ENCODE results near the gene CYP2W1.
"Not testable (repeated sequence)": the region's sequence is repeated elsewhere in the genome, so short reads cannot be mapped to it uniquely, and the experiment has no call there.

The CYP2W1 gene

GRCh38 chr7:1030444-1031070 is 47.6 kb downstream of the CYP2W1 start:
- H3K4me3 ChIP-seq (replicated peaks; ENCODE audit: low read depth, low read length): no peak overlapping the region
- TF ChIP-seq CTCF (IDR thresholded peaks at IDR 0.05; ENCODE audit: low read length, missing control alignments): no peak

GRCh38 chr7:1031716-1032455 is 48.9 kb downstream of the CYP2W1 start:
- DNase-seq (ENCODE audit: low read depth): no peak
- H3K4me3 ChIP-seq (replicated peaks; ENCODE audit: low read depth, low read length): no peak overlapping the region
- TF ChIP-seq CTCF (IDR thresholded peaks at IDR 0.05; ENCODE audit: low read length, missing control alignments): no peak

More at GRCh38 chr7:1030444-1031070, 47.6 kb downstream of the CYP2W1 start:
- no peak for DNase-seq (ENCODE audit: low read depth)

- no peak for TF ChIP-seq CTCF (IDR thresholded peaks at IDR 0.05; ENCODE audit: low read length, missing control alignments)
- H3K4me3 ChIP-seq (replicated peaks; ENCODE audit: low read depth, low read length): no peak overlapping the region
- no peak for DNase-seq (ENCODE audit: low read depth)
Observed at GRCh38 chr7:1032536-1033181, 49.7 kb downstream of the CYP2W1 start.

GRCh38 chr7:1033546-1034145 is 50.7 kb downstream of the CYP2W1 start:
- DNase-seq (ENCODE audit: low read depth): no peak
- H3K4me3 ChIP-seq (replicated peaks; ENCODE audit: low read depth, low read length): no peak overlapping the region
- no peak for TF ChIP-seq CTCF (IDR thresholded peaks at IDR 0.05; ENCODE audit: low read length, missing control alignments)

GRCh38 chr7:1034769-1035168 is 51.8 kb downstream of the CYP2W1 start:
- H3K4me3 ChIP-seq (replicated peaks; ENCODE audit: low read depth, low read length); DNase-seq (ENCODE audit: low read depth): not testable (repeated sequence)

- not testable (repeated sequence) for H3K4me3 ChIP-seq (replicated peaks; ENCODE audit: low read depth, low read length); DNase-seq (ENCODE audit: low read depth)
Observed at GRCh38 chr7:1036164-1036928, 53.4 kb downstream of the CYP2W1 start.

All from fibroblast of pulmonary artery (primary cell).